Measurements from ENCODE around the gene CMTM8.

- TF ChIP-seq POLR2AphosphoS5 (IDR thresholded peaks at IDR 0.05; ENCODE audit: low read depth, low read length) = no peak
- TF ChIP-seq REST (IDR thresholded peaks at IDR 0.05; ENCODE audit: insufficient read depth in 1 of 2, low read depth in 2 of 2, low read length in 2 of 2) = no peak
- TF ChIP-seq TAF1 (IDR thresholded peaks at IDR 0.05; ENCODE audit: borderline replicate concordance, insufficient read depth, low read length) = no peak
- TF ChIP-seq SIN3A (IDR thresholded peaks at IDR 0.05; ENCODE audit: borderline replicate concordance, insufficient read depth, low read length) = no peak
- TF ChIP-seq FOXP2 (optimal IDR thresholded peaks at IDR 0.05; ENCODE audit: borderline replicate concordance, extremely low read depth, extremely low read length, insufficient read depth) = no peak
Observed at GRCh38 chr3:32240159-32240545, 1.7 kb downstream of the CMTM8 start.
